ENCODE measurements around the gene MND1. TPM values are rescaled to one million over a fixed set of nuclear protein-coding genes. Genes with fewer than 3 reads are reported as not detected.
"Not testable (repeated sequence)": the region's sequence is repeated elsewhere in the genome, so short reads cannot be mapped to it uniquely, and the experiment has no call there.

The MND1 gene
- polyA plus RNA-seq, 4 donors: 14.7 to 16.5 (median 15.6) TPM

DNA sequence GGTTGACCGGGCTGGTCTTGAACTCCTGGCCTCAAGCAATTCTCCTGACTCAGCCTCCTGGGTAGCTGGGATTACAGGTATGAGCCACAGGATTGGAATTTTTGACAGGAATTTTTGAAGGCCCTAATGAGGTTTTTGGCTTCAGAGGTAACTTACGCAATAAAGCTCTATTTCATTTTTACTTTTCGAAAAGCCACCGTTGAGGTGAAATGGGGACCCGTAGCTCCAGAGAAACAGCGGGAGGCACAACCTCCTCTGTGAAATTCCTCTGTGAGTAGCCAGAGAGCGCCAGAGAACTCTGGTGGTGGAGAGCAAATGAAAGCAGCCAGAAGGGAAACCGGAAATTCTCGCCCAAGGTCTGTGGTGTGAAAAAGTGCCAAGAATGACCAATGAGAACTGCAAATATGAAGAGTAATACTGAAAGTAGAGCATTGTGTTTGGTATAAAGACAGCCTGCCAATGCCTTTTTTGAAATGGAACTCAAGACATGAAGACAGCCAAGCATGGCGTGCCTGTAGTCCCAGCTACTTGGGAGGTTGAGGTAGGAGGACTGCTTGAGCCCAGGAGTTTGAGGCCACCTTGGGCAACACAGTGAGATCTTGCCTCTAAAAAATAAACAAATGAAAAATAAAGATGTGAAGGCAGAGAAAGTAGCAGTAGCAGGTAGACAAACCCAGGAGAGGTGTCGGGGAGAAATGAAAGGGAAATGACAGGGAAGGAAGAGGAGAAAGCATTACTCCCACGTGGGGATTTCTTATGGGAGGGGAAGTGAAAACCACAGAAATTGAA, 88.7 kb downstream of the MND1 start:
- no peak for DNase-seq (ENCODE audit: low read depth in 4 of 4, low spot score in 2 of 4)

DNA sequence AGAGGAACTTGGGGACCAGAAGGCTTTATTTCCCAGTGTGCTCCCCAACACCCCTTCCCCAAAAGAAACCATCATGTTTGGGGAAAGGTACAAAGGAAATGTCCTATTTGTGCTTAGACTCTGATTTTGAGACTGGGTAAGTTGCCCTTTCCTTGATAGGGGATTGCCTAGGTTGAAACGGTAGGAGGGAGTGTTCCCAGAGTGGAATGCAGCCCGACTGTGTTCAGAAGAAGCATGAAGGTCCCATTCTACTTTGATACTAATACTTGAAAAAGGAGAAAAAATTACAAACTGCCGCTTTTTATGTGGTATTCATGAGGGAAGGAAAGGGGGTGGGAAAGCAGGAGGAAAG, 89.2 kb downstream of the MND1 start:
- DNase-seq (ENCODE audit: low read depth in 4 of 4, low spot score in 2 of 4): no peak

DNA sequence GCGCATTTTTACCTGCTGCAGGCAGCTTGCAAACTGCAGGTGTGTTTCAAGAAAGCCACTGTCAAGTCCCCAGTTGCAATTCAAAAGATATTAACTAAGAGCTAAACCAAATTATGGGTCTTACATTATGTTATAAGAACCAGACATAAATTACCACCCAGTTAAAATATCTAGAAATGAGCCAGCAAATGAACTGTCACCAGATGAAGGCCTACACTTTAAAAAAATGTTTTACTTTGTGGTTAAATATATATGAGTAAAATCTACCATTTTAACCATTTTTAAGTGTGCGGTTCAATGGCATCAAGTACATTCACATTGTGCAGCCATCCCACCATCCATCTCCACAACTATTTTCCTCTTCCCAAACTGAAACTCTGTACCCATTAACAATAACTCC, 89.7 kb downstream of the MND1 start:
- DNase-seq (ENCODE audit: low read depth in 4 of 4, low spot score in 2 of 4): no peak

DNA sequence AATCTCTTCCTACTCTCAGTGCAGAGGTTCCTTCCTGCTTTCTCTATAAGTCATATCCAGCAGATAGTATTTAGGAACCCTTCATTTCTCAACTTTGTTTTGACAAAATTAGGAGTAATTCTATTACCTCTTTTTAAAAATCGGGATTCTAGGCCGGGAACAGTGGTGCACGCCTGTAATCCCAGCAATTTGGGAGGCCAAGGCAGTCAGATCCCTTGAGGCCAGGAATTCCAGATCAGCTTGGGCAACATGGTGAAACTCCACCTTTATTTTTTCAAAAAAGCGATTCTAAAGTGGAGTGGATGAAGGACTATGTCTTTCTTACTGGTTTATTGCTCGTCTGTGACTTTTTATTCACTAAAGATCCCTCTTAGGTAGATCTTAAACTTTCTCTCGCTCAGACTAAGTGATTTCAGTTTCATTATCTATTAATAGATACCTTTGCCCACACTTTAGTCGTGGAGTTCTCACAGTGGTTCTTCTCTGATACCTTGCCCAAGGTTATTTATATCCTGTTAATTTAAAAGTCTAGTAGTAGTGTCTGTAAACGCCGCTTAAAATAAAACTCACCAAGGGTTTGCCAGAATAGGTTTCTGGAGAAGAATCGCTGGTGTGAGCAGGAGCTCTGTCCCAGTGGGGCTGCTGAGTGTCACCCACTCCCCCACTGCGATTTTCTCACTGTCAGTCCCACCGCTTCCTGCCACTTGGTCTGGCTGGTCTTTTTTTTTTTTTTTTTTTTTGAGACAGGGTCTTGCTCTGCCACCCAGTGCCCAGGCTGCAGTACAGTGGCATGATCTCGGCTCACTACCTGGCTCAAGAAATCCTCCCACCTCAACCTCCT, 94.6 kb downstream of the MND1 start:
- DNase-seq (ENCODE audit: low read depth in 4 of 4, low spot score in 2 of 4): no peak

DNA sequence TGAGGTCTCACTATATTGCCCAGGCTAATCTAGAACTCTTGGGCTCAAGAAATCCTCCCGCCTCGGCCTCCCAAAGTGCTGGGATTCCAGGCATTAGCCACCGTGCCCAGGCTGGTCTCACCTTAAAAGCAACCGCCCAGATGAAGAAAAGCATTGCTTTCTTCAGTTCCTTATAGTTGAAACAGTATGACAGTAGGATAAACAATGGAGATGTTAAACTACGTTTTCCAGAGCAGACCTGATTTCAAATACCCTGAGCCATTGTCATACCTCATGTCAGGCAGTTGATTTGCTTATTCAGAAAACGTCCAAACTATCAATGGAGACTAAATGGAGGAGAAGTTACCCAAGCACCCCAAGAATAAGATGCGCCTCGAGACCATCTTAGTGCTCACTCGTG, 95.3 kb downstream of the MND1 start:
- no peak for DNase-seq (ENCODE audit: low read depth in 4 of 4, low spot score in 2 of 4)

DNA sequence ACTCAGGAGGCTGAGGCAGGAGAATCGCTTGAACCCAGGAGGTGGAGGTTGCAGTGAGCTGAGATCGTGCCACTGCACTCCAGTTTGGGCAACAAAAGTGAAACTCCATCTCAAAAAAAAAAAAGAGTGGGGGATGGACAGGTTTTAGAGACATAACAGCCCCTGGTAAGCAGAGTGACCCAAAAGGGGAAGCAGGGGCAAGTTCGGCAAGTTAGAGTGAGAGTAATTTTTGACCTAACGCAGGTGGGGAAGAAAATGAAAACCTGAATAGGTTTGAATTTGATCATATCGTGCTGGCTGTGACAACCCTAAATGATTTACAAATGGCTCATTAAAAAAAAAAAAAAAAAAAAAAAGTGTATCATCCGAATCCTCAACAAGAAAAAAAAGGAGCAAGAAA, 96.0 kb downstream of the MND1 start:
- no peak for DNase-seq (ENCODE audit: low read depth in 4 of 4, low spot score in 2 of 4)

DNA sequence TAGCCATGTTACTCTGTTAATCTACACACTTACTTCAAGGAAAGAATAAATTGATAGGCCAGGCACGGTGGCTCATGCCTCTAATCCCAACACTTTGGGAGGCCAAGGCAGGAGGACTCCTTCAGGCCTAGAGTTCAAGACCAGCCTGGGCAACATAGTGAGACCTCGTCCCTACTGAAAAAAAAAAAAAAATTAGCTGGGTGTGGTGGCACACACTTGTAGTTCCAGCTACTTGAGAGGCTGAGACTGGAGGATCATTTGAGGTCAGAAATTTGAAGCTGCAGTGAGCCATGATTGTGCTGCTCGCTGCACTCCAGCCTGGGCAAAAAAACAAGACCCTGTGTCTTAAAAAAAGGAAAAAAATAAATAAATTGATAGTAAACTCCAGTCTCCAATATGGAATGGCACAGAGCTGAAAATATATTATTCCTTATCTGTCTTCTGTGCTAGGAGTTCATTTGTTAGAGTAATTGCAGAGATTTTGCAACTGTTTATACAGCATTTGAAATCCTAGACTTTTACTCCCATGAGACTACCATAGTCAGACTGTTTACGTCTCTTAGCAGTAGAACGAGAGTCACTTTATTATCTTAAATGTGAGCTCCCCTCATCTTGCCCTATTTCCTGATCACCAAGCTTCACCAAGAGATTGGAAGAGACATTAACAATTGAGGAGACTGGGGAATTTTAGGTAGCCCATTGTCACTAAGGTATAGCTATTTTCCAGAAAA, 102.9 kb downstream of the MND1 start:
- no peak for DNase-seq (ENCODE audit: low read depth in 4 of 4, low spot score in 2 of 4)

DNA sequence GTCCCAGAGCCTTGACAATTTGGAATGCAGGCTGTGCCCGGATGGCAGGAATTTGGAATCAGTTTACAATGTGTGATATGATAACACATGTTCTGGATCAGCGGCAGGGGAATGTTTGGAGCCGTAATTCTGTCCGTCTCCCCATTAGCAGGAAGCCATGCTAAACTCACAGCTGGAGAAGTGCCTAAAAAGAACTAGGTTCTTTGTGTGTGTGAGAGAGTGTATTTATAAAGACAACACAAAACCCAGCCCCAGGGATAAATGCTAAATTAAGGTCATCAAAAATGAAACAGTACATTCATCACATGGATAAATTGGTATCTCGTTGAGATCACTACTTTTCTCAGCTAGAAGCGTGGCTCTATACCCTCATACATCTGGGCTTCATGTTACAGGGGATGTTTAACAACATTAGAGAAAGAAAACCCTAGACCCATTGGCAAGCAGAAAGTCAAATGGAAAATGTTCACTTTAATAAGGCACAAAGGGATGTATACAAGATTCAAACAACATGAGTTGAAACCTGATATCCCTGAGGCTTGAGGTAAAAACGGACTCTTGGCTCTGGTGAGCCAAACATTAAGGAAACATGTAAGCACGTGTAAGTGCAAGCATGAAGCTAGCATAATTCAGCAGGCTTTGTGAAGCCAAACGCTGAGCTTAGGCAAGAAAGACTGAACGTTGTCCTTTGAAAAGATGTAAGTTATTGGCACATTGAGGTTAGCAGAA, 103.7 kb downstream of the MND1 start:
- peak in 1 of 4 donors; percentile 68 for DNase-seq (ENCODE audit: low read depth in 4 of 4, low spot score in 2 of 4)

DNA sequence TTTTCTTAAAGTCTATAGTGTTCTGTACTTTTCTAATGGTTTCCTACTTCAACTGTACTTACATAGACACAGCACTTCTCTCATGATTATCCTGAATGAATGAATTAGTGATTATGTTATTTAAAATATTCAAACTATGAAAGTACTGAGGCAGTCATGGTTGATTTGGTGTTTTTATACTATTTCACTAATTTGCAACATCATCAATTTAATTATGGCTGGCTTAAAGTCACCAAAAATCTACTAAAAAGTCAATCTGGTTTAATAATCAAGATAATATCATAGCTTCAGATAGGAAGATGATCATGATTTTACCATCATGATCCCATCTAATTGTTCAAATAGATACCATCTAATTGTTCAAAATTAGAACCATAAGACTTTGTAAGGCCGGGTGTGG, 104.8 kb downstream of the MND1 start:
- DNase-seq (ENCODE audit: low read depth in 4 of 4, low spot score in 2 of 4): no peak

DNA sequence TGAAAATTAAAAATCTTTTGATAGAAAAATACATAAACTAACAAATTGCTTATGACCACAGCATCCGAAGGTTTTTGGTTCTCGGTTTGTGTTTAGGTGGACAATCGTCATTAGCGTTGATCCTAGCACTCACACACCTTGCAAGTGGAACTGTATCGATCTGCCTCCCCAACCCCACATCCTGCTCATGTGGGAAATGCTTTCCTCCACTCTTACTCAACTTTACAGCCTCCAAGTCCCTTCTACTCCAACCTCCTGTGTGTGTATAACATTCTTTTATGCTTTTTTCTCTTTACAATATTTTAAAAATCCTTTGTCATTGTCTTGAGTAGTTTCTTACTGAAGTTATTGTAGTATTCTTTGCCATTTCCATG, 106.0 kb downstream of the MND1 start:
- DNase-seq (ENCODE audit: low read depth in 4 of 4, low spot score in 2 of 4): no peak

DNA sequence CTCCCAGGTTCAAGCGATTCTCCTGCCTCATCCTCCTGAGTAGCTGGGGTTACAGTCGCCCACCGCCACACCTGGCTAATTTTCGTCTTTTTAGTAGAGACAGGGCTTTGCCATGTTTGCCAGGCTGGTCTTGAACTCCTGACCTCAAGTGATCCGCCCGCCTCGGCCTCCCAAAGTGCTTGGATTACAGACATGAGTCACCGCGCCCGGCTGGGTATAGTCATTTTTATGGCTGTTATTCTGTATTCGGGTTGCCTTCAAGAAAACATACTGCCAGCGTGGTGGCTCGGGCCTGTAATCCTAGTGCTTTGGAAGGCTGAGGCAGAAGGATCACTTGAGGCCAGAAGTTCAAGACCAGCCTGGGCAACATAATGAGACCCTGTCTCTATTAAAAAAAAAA, 106.7 kb downstream of the MND1 start:
- not testable (repeated sequence) for DNase-seq (ENCODE audit: low read depth in 4 of 4, low spot score in 2 of 4)

DNA sequence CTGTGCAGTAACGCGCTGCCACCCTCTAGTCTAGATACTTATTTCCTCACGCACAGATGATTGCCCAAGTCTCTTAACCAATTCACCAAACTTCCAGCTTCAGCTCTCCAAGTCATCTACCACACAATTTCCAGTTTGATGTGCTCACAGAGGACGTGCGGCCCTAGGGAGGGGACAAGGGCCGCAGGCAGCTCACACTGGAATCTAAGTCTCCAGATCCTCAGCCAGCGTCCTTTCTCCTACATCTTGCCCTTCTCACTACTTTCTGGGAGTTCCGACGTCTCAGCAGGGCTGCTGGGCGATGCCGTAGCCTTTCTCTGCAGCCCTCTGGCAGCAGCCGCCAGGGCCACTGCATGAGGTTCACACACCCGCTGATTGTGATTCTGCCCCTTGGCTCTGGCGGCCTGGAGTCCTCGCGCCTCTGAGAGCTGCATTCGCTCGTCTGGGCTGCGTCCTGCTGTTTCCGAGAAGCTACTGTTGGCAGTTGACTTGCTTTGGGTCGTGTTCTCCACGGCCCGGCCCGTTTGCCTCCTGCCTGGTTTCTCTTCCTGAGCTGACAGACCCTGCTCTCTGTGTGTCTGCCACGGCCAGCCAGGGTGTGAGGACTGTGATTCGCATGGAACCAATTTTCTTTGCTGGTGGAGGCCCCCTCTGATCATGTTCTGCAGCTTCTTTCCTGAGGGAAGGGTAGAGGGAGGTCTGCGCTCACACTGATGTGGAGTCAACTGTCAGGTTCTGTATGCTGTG, 107.6 kb downstream of the MND1 start:
- DNase-seq (ENCODE audit: low read depth in 4 of 4, low spot score in 2 of 4): no peak

DNA sequence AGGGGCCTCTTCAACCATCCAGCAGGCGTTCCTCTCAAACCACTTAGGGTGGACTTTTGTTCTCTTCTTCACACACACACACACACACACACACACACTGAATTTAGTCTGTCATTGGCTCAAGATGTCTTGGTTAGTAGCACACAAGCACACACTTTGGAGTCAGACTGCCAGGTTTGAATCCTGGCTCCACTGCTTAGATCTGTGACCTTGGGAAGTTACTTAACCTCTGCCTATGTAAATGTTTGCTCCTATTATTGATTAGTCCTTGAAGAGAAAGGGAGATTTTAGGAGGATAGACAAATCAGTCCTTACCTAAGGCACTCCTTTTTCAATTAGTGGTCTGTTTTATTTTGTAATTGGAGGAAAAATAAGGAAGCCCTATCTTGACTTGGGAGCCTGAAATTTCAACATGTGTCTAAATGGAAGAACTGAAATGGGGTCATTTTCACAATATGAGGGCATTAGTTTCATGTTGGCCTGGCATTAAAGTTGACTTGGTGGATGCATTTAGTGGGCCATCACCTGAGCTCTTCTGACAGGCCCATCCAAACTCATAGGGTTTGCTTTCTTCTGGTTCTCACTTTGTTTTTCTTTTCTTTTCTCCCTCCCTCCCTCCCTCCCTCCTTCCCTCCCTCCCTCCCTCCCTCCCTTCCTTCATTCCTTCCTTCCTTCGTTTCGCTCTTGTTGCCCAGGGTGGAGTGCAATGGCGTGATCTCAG, 108.3 kb downstream of the MND1 start:
- no peak for DNase-seq (ENCODE audit: low read depth in 4 of 4, low spot score in 2 of 4)

DNA sequence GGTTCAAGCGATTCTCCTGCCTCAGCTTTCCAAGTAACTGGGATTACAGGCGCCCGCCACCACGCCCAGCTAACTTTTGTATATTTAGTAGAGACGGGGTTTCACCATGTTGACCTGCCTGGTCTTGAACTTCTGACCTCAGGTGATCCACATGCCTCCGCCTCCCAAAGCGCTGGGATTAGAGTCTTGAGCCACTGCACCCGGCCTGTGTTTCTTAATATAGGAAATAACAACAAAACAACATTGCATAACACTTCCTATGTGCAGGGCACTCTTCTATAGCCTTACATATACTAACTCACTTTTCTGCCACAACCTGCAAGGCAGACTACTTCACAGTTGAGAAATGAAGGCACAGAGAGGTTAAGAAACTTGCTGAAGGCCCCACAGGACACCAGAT, 108.9 kb downstream of the MND1 start:
- no peak for DNase-seq (ENCODE audit: low read depth in 4 of 4, low spot score in 2 of 4)

DNA sequence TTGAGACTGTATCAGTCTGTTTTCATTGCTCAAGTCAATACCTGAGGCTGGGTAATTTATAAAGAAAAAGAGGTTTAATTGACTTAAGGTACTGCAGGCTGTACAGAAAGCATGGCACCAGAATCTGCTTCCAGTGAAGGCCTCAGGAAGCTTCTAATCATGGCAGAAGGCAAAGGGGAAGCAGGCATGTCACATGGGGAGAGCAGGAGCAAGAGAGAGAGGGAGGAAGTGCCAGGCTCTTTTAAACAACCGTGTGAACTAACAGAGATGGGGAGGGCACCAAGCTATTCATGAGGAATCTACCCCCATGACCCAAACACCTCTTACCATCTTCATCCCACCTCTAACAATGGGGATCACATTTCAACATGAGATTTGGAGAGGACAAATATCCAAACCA, 114.5 kb downstream of the MND1 start:
- DNase-seq (ENCODE audit: low read depth in 4 of 4, low spot score in 2 of 4): no peak

DNA sequence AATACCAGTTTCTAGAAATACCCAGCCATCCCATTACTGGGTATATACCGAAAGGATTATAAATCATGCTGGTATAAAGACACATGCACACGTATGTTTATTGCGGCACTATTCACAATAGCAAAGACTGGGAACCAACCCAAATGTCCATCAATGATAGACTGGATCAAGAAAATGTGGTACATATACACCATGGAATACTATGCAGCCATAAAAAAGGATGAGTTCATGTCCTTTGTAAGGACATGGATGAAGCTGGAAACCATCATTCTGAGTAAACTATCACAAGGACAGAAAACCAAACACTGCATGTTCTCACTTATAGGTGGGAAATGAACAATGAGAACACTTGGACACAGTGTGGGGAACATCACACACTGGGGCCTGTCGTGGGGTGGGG, 117.1 kb downstream of the MND1 start:
- DNase-seq (ENCODE audit: low read depth in 4 of 4, low spot score in 2 of 4): not testable (repeated sequence)

DNA sequence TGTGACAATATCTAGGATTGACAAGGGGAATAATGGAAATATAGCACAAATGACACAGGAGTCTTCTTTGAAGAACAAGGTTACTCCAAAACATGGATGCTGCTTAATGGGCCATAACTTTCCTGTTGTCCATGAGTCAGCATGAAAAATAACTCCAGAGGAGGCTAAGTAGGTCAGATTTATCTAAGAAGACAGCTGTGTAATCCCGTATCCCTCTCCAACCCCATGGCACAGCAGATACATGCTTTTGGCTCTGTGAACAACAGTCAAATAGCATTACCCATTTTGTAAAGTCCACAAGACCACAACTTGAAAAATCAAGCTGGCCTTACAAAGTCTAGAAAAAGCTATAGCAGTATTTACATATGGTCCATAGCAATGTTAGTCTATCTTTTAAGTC, 119.6 kb downstream of the MND1 start:
- DNase-seq (ENCODE audit: low read depth in 4 of 4, low spot score in 2 of 4): no peak

All from left renal cortex interstitium (tissue), 4 donors.